Measurements from ENCODE around the gene SLC27A1. TPM values are rescaled to one million over a fixed set of nuclear protein-coding genes. Genes with fewer than 3 reads are reported as not detected.

The SLC27A1 gene
- total and polyA plus RNA-seq, 9 of the 15 experiments (the other 6 are each of a cell fraction or from before 2014, with no cell fraction given) = 0.06 to 3.0 (median 1.1) TPM

- peak; percentile 75 for TF ChIP-seq VEZF1 (CRISPR knock-in tag; IDR thresholded peaks at IDR 0.05)
- TF ChIP-seq ATF6 (CRISPR knock-in tag; IDR thresholded peaks at IDR 0.05) = 0 out of 2 replicates have a peak, but pooled peaks have one; percentile 44
- 0 out of 2 replicates have a peak, but pooled peaks have one; percentile 16 for TF ChIP-seq MED1 (CRISPR knock-in tag; IDR thresholded peaks at IDR 0.05; ENCODE audit: borderline replicate concordance)
- no peak for TF ChIP-seq GABPA (tag; conservative IDR thresholded peaks at IDR 0.05; ENCODE audit: low read depth)
- TF ChIP-seq SMARCA4 (IDR thresholded peaks at IDR 0.05) = no peak
- no peak for TF ChIP-seq ZNF224 (CRISPR knock-in tag; IDR thresholded peaks at IDR 0.05)
- TF ChIP-seq HNRNPK (IDR thresholded peaks at IDR 0.05; ENCODE audit: low read depth, low read length, poor library complexity, severe bottlenecking) = peak; percentile 86
- TF ChIP-seq FOXK1 (CRISPR knock-in tag; IDR thresholded peaks at IDR 0.05; ENCODE audit: borderline replicate concordance) = no peak
- no peak for TF ChIP-seq ZFP91 (CRISPR knock-in tag; IDR thresholded peaks at IDR 0.05)
- TF ChIP-seq MLX (CRISPR knock-in tag; conservative IDR thresholded peaks at IDR 0.05) = 0 out of 4 replicates have a peak, but pooled peaks of 1 of the 2 experiments have one; percentile 63
- no peak for TF ChIP-seq ZNF280A (IDR thresholded peaks at IDR 0.05; ENCODE audit: low read depth, partially characterized antibody)
- no peak for TF ChIP-seq ASH1L (IDR thresholded peaks at IDR 0.05; ENCODE audit: borderline replicate concordance, low read depth, partially characterized antibody)
- no peak for TF ChIP-seq ZBTB33 (CRISPR knock-in tag; IDR thresholded peaks at IDR 0.05)
Measured at GRCh38 chr19:17539238-17540117, 69.2 kb downstream of the SLC27A1 start (continued).
